H9 (cell line): ENCODE results near the gene CABLES2. TPM values are rescaled to one million over a fixed set of nuclear protein-coding genes. Genes with fewer than 3 reads are reported as not detected.

Experiments
- DNase-seq: peaks from one replicate; pipeline ENCODE4 v3.0.0-alpha.2; 2017
- H2AFZ ChIP-seq: one replicate; pipeline ENCODE4 v1.6.1; 2013; ENCODE audit warnings: mild to moderate bottlenecking, low read length, control low read depth, moderate library complexity
- H2AK5ac ChIP-seq: 2 replicates; pipeline ENCODE4 v1.6.1; 2013; ENCODE audit warnings: low read length, control low read depth, mixed read lengths; ENCODE audit not compliant: insufficient read length
- H2BK120ac ChIP-seq: one replicate; pipeline ENCODE4 v1.6.1; 2013; ENCODE audit warnings: low read depth, mild to moderate bottlenecking, low read length, control low read depth, inconsistent platforms; ENCODE audit not compliant: poor library complexity, severe bottlenecking
- H2BK12ac ChIP-seq: 2 replicates; pipeline ENCODE4 v1.6.1; 2013; ENCODE audit warnings: low read length, control low read depth, mixed read lengths, low read depth; ENCODE audit not compliant: insufficient read length
- H2BK15ac ChIP-seq: 2 replicates; pipeline ENCODE4 v1.6.1; 2013; ENCODE audit warnings: low read depth, low read length, control low read depth
- H2BK20ac ChIP-seq: one replicate; pipeline ENCODE4 v1.6.1; 2013; ENCODE audit warnings: low read depth, mild to moderate bottlenecking, low read length, control low read depth, inconsistent platforms; ENCODE audit not compliant: poor library complexity, severe bottlenecking
- H2BK5ac ChIP-seq: 2 replicates; pipeline ENCODE4 v1.6.1; 2013; ENCODE audit warnings: low read length, control low read depth, mixed read lengths; ENCODE audit not compliant: insufficient read length
- H3K14ac ChIP-seq: 2 replicates; pipeline ENCODE4 v1.6.1; 2013; ENCODE audit warnings: low read length, control low read depth; ENCODE audit not compliant: insufficient read depth
- H3K18ac ChIP-seq: 2 replicates; pipeline ENCODE4 v1.6.1; 2013; ENCODE audit warnings: low read depth, mild to moderate bottlenecking, mixed read lengths, low read length, control low read depth; ENCODE audit not compliant: insufficient read length
- H3K23ac ChIP-seq: 2 replicates; pipeline ENCODE4 v1.6.1; 2013; ENCODE audit warnings: low read length, control low read depth, mixed read lengths, low read depth; ENCODE audit not compliant: insufficient read length
- H3K23me2 ChIP-seq: 2 replicates; pipeline ENCODE4 v1.6.1; 2013; ENCODE audit warnings: low read depth, mild to moderate bottlenecking, mixed read lengths, low read length, control low read depth; ENCODE audit not compliant: insufficient read length, poor library complexity, severe bottlenecking
- H3K27ac ChIP-seq: 2 replicates; pipeline ENCODE4 v1.5.1; 2013; ENCODE audit warnings: low read length, control low read depth, mixed read lengths, low read depth; ENCODE audit not compliant: insufficient read length
- H3K27me3 ChIP-seq: 2 replicates; pipeline ENCODE4 v1.6.1; 2013; ENCODE audit warnings: low read length, control low read depth, inconsistent platforms; ENCODE audit not compliant: insufficient read depth
- H3K4ac ChIP-seq: 2 replicates; pipeline ENCODE4 v1.6.1; 2013; ENCODE audit warnings: low read depth, mild to moderate bottlenecking, control low read depth, inconsistent platforms, low read length, moderate library complexity
- H3K4me1 ChIP-seq: 2 replicates; pipeline ENCODE4 v1.6.1; 2013; ENCODE audit warnings: low read length, control low read depth, inconsistent platforms; ENCODE audit not compliant: insufficient read depth
- H3K4me2 ChIP-seq: 2 replicates; pipeline ENCODE4 v1.6.1; 2013; ENCODE audit warnings: low read length, control low read depth, mixed read lengths; ENCODE audit not compliant: insufficient read length, insufficient read depth
- H3K56ac ChIP-seq: 2 replicates; pipeline ENCODE4 v1.6.1; 2013; ENCODE audit warnings: low read depth, mild to moderate bottlenecking, mixed read lengths, low read length, control low read depth; ENCODE audit not compliant: insufficient read length
- H3K79me1 ChIP-seq: 2 replicates; pipeline ENCODE4 v1.6.1; 2013; ENCODE audit warnings: low read depth, mild to moderate bottlenecking, moderate library complexity, low read length, control low read depth, inconsistent platforms; ENCODE audit not compliant: insufficient read depth, poor library complexity, severe bottlenecking
- H3K79me2 ChIP-seq: 2 replicates; pipeline ENCODE4 v1.6.1; 2013; ENCODE audit warnings: low read length, control low read depth, inconsistent platforms; ENCODE audit not compliant: insufficient read depth
- H3K9ac ChIP-seq: 2 replicates; pipeline ENCODE4 v1.6.1; 2013; ENCODE audit warnings: low read length, control low read depth, mixed read lengths; ENCODE audit not compliant: insufficient read length; ENCODE audit errors: extremely low read depth
- H3K9me3 ChIP-seq: one replicate; pipeline ENCODE4 v1.6.1; 2013; ENCODE audit warnings: low read depth, low read length, inconsistent platforms; ENCODE audit not compliant: control insufficient read depth
- H3T11ph ChIP-seq: one replicate; pipeline ENCODE4 v1.6.1; 2013; ENCODE audit warnings: mild to moderate bottlenecking, low read length, control low read depth, inconsistent platforms
- H4K20me1 ChIP-seq: one replicate; pipeline ENCODE4 v1.6.1; 2013; ENCODE audit not compliant: control insufficient read depth, insufficient read length, insufficient read depth
- H4K5ac ChIP-seq: 2 replicates; pipeline ENCODE4 v1.6.1; 2013; ENCODE audit warnings: low read depth, mild to moderate bottlenecking, mixed read lengths, low read length, control low read depth; ENCODE audit not compliant: insufficient read length
- H4K8ac ChIP-seq: replicated peaks from 2 replicates; pipeline ENCODE4 v1.6.1; 2013; ENCODE audit warnings: low read length, control low read depth, mixed read lengths, low read depth; ENCODE audit not compliant: insufficient read length
- H4K91ac ChIP-seq: 2 replicates; pipeline ENCODE4 v1.6.1; 2013; ENCODE audit warnings: low read depth, mild to moderate bottlenecking, moderate library complexity, mixed read lengths, low read length, control low read depth; ENCODE audit not compliant: insufficient read length
- H3K27ac Mint-ChIP-seq, 3 experiments: 2 replicates in 2 of 3; 3 replicates in 1 of 3; pipeline ENCODE4 v1.8.0; 2020 to 2021; ENCODE audit warnings: mixed read lengths in 3 of 3, mild to moderate bottlenecking in 1 of 3, moderate library complexity in 1 of 3
- H3K27me3 Mint-ChIP-seq: 2 replicates; pipeline ENCODE4 v1.8.0; 2021; ENCODE audit warnings: low read depth, mild to moderate bottlenecking, moderate library complexity, mixed read lengths
- H3K36me3 Mint-ChIP-seq, 3 experiments: 2 replicates in 2 of 3; 3 replicates in 1 of 3; pipeline ENCODE4 v1.8.0; 2020 to 2021; ENCODE audit warnings: low read depth in 3 of 3, mixed read lengths in 3 of 3; ENCODE audit not compliant: insufficient read depth in 1 of 3
- H3K4me1 Mint-ChIP-seq, 2 experiments: 2 replicates each; pipeline ENCODE4 v1.8.0; 2020; ENCODE audit warnings: mixed read lengths in 2 of 2
- H3K4me3 Mint-ChIP-seq, 2 experiments: 2 replicates in 1 of 2; 3 replicates in 1 of 2; pipeline ENCODE4 v1.8.0; 2020 to 2021; ENCODE audit warnings: mild to moderate bottlenecking in 2 of 2, mixed read lengths in 2 of 2, moderate library complexity in 1 of 2
- H3K9me3 Mint-ChIP-seq, 2 experiments: 2 replicates in 1 of 2; 3 replicates in 1 of 2; pipeline ENCODE4 v1.8.0; 2020; ENCODE audit warnings: mild to moderate bottlenecking in 2 of 2, mixed read lengths in 2 of 2, moderate library complexity in 1 of 2
- CTCF ChIP-seq: fragments of 200-600 bp; sonication (generic); conservative IDR thresholded peaks from 3 replicates; pipeline ENCODE4 v1.8.0; 2021; ENCODE audit warnings: antibody characterized with exemption, mild to moderate bottlenecking
- WGBS: extraction: QIAGEN DNeasy Blood & Tissue Kit; methylation state at CpG from one replicate; pipeline ENCODE4 v1.1.7; 2013; ENCODE audit warnings: missing lambda C conversion rate, low lambda C conversion rate, mixed read lengths; ENCODE audit not compliant: insufficient read length; ENCODE audit errors: extremely low coverage; 5-methylcytosine and 5-hydroxymethylcytosine counted together
- total RNA-seq: library from RNA; stranded (reverse); gene quantifications from 2 replicates; pipeline ENCODE4 v1.2.1, GENCODE V29; 2021

CABLES2 gene
- total RNA-seq, 1 experiment from 2014 or later: 10.8 TPM

GRCh38 chr20:62427172-62428001 is 20.3 kb upstream of the CABLES2 start, which contains the start of gene RBBP8NL:
RBBP8NL (minus strand) TSS chr20:62427539; CDS start chr20:62419647, 7,892 bp downstream.
- Histone ChIP-seq H2AK5ac (no peak within 1 kb of the TSS), H4K91ac (no peak within 1 kb of the TSS), H2BK20ac (no peak within 1 kb of the TSS), H3K9ac (no peak within 1 kb of the TSS), H2BK15ac (no peak within 1 kb of the TSS), H2BK12ac (no peak within 1 kb of the TSS), H3K23me2 (no peaks in the 10 kb centered on the region), H3K27ac (no peak within 1 kb of the TSS), H3K79me2 (no peaks in the 10 kb centered on the region), H3T11ph (no peak within 1 kb of the TSS), H3K4me1 (peaks cover 3% of the 10 kb centered on the region; the same call in 1 of the 2 replicates), H3K18ac (peak within 1 kb of the TSS; percentile 59), H3K14ac (peak within 1 kb of the TSS; percentile 67), H4K20me1 (no peaks in the 10 kb centered on the region), H3K23ac (no peak within 1 kb of the TSS), H3K56ac (no peak within 1 kb of the TSS), H2AFZ (no peak within 1 kb of the TSS), H2BK5ac (no peak within 1 kb of the TSS), H3K4me2 (no peak within 1 kb of the TSS), H3K4ac (no peak within 1 kb of the TSS), H4K8ac (no peak within 1 kb of the TSS), H3K27me3 (no peaks in the 10 kb centered on the region), H3K79me1 (no peaks in the 10 kb centered on the region), H4K5ac (no peak within 1 kb of the TSS), H3K9me3 (no peaks in the 10 kb centered on the region), H2BK120ac (no peak within 1 kb of the TSS)
- Mint-ChIP-seq H3K4me1 (peaks cover 25 to 58% of the 10 kb centered on the region in 2 experiments), H3K27ac (peak within 1 kb of the TSS in 1 of 3 experiments; percentile 86; a peak in 3 of 7 replicates), H3K36me3 (0 out of 7 replicates have a peak, but pooled peaks cover 0 to 4% (median 0%) of the 10 kb centered on the region in 3 experiments), H3K9me3 (peaks cover 0 to 3% of the 10 kb centered on the region in 2 experiments; a peak in 1 of 5 replicates), H3K27me3 (peaks cover 10% of the 10 kb centered on the region), H3K4me3 (peak within 1 kb of the TSS; percentile 14 to 48; a peak in 4 of 5 replicates)
- WGBS: no CpG with 5 or more reads among the region's 28 CpGs
- peak; percentile 51; the same call in 2 of the 3 replicates for TF ChIP-seq CTCF
- DNase-seq: peak; percentile 93
